Mesothelial cell of epicardium (in vitro differentiated cells): ENCODE data around the gene CWC27. TPM values are rescaled to one million over a fixed set of nuclear protein-coding genes. Genes with fewer than 3 reads are reported as not detected.

Experiments
- DNase-seq, 2 experiments: peaks; one replicate each; pipeline ENCODE4 v3.0.0; 2021; ENCODE audit warnings: low spot score in 2 of 2; ENCODE audit not compliant: unreplicated experiment in 2 of 2
- H3K27ac Mint-ChIP-seq: 2 replicates; pipeline ENCODE4 v1.8.0; 2021; ENCODE audit warnings: mixed read lengths
- H3K27me3 Mint-ChIP-seq: 2 replicates; pipeline ENCODE4 v1.8.0; 2021; ENCODE audit warnings: low read depth, mixed read lengths
- H3K36me3 Mint-ChIP-seq: 2 replicates; pipeline ENCODE4 v1.8.0; 2021; ENCODE audit warnings: mixed read lengths
- H3K4me1 Mint-ChIP-seq: 2 replicates; pipeline ENCODE4 v1.8.0; 2021; ENCODE audit warnings: mixed read lengths
- H3K4me3 Mint-ChIP-seq: 2 replicates; pipeline ENCODE4 v1.8.0; 2021; ENCODE audit warnings: mild to moderate bottlenecking, moderate library complexity, mixed read lengths
- H3K9me3 Mint-ChIP-seq: 2 replicates; pipeline ENCODE4 v1.8.0; 2021; ENCODE audit warnings: mixed read lengths
- total RNA-seq: library from RNA; stranded (reverse); gene quantifications from 3 replicates; pipeline ENCODE4 v1.2.1, GENCODE V29; 2021
- TF ChIP-seq, protein P1 (sequence below): fragments of 200-600 bp; sonication (generic); IDR thresholded peaks from one replicate; pipeline ENCODE4 v1.5.0; 2021; ENCODE audit warnings: antibody characterized with exemption; ENCODE audit not compliant: unreplicated experiment

CWC27 gene
- total RNA-seq, 1 donor from 2014 or later: 30.0 TPM

DNA sequence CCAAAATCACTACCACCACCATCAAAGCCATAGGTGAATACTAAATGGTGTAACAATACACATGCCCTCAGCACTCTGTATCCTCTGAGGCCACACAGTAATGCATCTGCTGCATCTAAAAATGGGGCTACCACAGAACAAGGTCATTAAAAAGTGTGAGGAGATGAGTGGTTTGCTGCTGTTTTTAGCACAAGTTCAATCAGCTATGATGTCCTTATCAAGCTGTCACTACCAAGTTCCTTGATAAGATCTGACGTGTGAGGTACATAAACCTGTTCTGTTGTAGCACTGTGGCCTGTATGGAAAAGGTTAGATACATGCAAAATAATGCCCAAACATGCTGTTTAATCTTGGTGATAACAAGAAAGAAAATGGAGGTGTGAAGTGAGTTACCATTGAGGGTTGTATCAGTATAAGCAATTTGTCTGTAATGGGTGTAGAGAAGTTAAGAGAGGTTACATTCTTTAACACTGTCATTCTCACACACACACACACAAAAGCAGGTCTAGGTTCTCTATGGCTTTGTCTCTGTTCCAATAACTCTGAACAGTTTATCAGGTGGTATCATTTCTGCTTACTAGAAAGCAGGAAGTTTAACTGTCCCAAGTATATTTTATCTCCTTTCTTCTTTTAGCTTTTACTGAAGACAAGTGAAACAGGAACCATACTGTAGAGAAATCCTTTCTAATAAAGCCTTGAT lies 252.9 kb downstream of the CWC27 start:
- no peak for DNase-seq
- H3K9me3 Mint-ChIP-seq: peaks cover 6% of the 10 kb centered on the region
- H3K36me3 Mint-ChIP-seq: no peaks in the 10 kb centered on the region
- H3K27ac Mint-ChIP-seq: no peak overlapping the region
- no peak overlapping the region for H3K4me3 Mint-ChIP-seq
- peaks cover 4% of the 10 kb centered on the region for H3K4me1 Mint-ChIP-seq
- TF ChIP-seq, protein P1, sequence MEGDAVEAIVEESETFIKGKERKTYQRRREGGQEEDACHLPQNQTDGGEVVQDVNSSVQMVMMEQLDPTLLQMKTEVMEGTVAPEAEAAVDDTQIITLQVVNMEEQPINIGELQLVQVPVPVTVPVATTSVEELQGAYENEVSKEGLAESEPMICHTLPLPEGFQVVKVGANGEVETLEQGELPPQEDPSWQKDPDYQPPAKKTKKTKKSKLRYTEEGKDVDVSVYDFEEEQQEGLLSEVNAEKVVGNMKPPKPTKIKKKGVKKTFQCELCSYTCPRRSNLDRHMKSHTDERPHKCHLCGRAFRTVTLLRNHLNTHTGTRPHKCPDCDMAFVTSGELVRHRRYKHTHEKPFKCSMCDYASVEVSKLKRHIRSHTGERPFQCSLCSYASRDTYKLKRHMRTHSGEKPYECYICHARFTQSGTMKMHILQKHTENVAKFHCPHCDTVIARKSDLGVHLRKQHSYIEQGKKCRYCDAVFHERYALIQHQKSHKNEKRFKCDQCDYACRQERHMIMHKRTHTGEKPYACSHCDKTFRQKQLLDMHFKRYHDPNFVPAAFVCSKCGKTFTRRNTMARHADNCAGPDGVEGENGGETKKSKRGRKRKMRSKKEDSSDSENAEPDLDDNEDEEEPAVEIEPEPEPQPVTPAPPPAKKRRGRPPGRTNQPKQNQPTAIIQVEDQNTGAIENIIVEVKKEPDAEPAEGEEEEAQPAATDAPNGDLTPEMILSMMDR: no peak
- no peaks in the 10 kb centered on the region for H3K27me3 Mint-ChIP-seq

GRCh38 chr5:65022932-65023331 lies 254.2 kb downstream of the CWC27 start:
- H3K9me3 Mint-ChIP-seq: peaks cover 6% of the 10 kb centered on the region
- DNase-seq: no peak
- no peak overlapping the region for H3K4me3 Mint-ChIP-seq
- no peaks in the 10 kb centered on the region for H3K36me3 Mint-ChIP-seq
- no peak overlapping the region for H3K27ac Mint-ChIP-seq
- H3K4me1 Mint-ChIP-seq: peaks cover 4% of the 10 kb centered on the region
- H3K27me3 Mint-ChIP-seq: no peaks in the 10 kb centered on the region
- TF ChIP-seq, protein P1: no peak

GRCh38 chr5:65024681-65025080 lies 256.0 kb downstream of the CWC27 start:
- no peaks in the 10 kb centered on the region for H3K36me3 Mint-ChIP-seq
- peaks cover 4% of the 10 kb centered on the region for H3K4me1 Mint-ChIP-seq
- no peaks in the 10 kb centered on the region for H3K27me3 Mint-ChIP-seq
- TF ChIP-seq, protein P1: no peak
- H3K27ac Mint-ChIP-seq: no peak overlapping the region
- peaks cover 6% of the 10 kb centered on the region for H3K9me3 Mint-ChIP-seq
- no peak for DNase-seq
- no peak overlapping the region for H3K4me3 Mint-ChIP-seq

GRCh38 chr5:65026816-65027548 lies 258.3 kb downstream of the CWC27 start:
- Mint-ChIP-seq H3K4me3 (no peak overlapping the region), H3K27ac (no peak overlapping the region), H3K9me3 (peaks cover 9% of the 10 kb centered on the region), H3K27me3 (no peaks in the 10 kb centered on the region), H3K4me1 (peaks cover 3% of the 10 kb centered on the region), H3K36me3 (no peaks in the 10 kb centered on the region)
- no peak for DNase-seq
- TF ChIP-seq, protein P1: no peak

DNA sequence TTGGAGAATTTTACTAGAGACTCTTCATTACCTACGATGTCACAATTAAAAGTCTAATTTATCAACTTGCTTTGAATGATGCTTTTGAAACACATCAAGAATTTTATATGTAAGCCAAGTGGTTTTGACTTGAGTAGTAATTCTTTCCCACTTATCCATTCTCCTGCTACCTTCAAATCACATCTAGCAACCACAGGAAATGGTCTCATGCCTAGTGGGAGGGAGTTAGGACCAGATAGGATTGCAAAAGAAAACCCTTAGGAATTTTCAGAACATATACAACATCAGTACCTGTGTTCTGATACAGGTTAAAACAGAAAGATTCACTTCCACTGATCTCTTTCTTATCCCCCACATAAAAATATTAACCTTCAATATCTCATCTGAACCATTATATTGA lies 260.4 kb downstream of the CWC27 start:
- H3K27me3 Mint-ChIP-seq: no peaks in the 10 kb centered on the region

More for the DNA sequence above, 260.4 kb downstream of the CWC27 start:
- TF ChIP-seq, protein P1: no peak
- H3K4me3 Mint-ChIP-seq: no peak overlapping the region
- no peak overlapping the region for H3K27ac Mint-ChIP-seq
- H3K9me3 Mint-ChIP-seq: peaks cover 9% of the 10 kb centered on the region
- no peak for DNase-seq
- peaks cover 8% of the 10 kb centered on the region for H3K4me1 Mint-ChIP-seq
- no peaks in the 10 kb centered on the region for H3K36me3 Mint-ChIP-seq
